Activated CD4-positive, alpha-beta T cell treated with anti-CD3 and anti-CD28 coated beads, Interleukin-2, amount 10 ng/mL, durations not matched to agents 7 days and 5 days (primary cell): Measurements from ENCODE around the gene TRAPPC12. TPM values are rescaled to one million over a fixed set of nuclear protein-coding genes. Genes with fewer than 3 reads are reported as not detected.

ENCODE experiments used
- CTCF ChIA-PET: fragments of 350-600 bp; sonication (Branson Sonifier 250); formaldehyde crosslinking; loops from one replicate; lab custom pipeline; 2021; ENCODE audit warnings: antibody characterized with exemption; lab: Charles Lee
- POLR2A ChIA-PET: fragments of 350-600 bp; sonication (Branson Sonifier 250); formaldehyde crosslinking; loops from one replicate; lab custom pipeline; 2021; ENCODE audit warnings: antibody characterized with exemption; lab: Charles Lee
- DNase-seq: peaks from one replicate; pipeline ENCODE4 v3.0.0-alpha.2; 2020
- H3K27ac Mint-ChIP-seq: one replicate; pipeline ENCODE4 v1.8.0; 2021; ENCODE audit warnings: mild to moderate bottlenecking, moderate library complexity, mixed read lengths
- H3K27me3 Mint-ChIP-seq: one replicate; pipeline ENCODE4 v1.8.0; 2021; ENCODE audit warnings: mixed read lengths
- H3K36me3 Mint-ChIP-seq: one replicate; pipeline ENCODE4 v1.8.0; 2021; ENCODE audit warnings: low read depth, mixed read lengths
- H3K4me1 Mint-ChIP-seq: one replicate; pipeline ENCODE4 v1.8.0; 2021; ENCODE audit warnings: mixed read lengths
- H3K4me3 Mint-ChIP-seq: one replicate; pipeline ENCODE4 v1.8.0; 2021; ENCODE audit warnings: mild to moderate bottlenecking, moderate library complexity, mixed read lengths
- H3K9me3 Mint-ChIP-seq: one replicate; pipeline ENCODE4 v1.8.0; 2021; ENCODE audit warnings: mixed read lengths
- total RNA-seq, 2 experiments: library from RNA; stranded (reverse); gene quantifications; one replicate each; pipeline ENCODE4 v1.2.3, GENCODE V29; 2021

TRAPPC12 gene
- total RNA-seq, 2 experiments from 2014 or later: 84.0 to 88.0 TPM

DNA sequence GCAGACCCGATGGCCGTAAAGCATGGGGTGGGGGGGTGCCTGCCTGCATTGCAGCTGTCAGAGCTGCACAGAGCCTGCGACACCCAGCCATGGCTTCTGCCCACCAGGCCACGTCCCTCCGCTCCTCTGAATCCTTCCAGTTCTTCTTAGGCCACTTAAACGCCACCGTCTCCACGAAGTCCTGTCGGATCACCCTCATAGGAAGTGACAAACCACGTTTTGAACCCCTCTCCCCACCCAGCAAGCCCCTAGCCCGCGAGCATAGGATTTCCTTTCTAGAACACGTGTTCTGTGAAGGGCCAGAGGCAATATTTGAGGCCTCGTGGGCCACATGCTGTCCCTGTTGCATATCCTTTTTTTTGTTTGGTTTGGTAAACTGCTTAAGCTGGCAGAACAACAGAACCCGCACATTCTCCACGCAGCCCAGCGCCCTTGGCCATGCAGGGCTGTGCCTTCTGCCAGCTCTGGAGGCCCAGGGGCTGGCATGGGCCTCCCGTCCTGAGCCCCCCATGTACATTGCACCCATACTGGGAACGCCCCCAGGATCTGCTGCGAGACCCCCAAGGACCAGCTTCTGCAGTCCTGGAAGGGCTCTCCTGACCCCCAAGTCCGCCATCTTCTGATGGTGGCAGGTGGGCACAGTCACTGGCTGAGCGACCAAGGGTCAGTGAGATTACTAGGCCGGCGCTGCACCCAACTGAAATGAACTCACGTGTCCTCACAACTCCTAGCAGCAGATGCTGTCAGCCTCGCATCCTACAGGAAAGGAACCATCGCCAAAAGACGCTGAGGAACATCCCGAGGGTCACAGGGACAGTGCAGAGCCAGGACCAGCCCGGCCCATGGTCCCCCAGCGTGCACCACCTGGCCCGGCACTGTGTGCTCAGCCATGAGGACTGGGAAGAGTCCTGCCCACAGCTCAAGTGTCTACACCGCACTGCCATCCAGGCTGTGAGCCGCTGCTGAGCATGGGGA lies 104.8 kb downstream of the TRAPPC12 start:
- no peak for DNase-seq
- CTCF ChIA-PET: no interaction called here
- POLR2A ChIA-PET: no interaction called here
- Mint-ChIP-seq H3K4me3 (no peak overlapping the region), H3K27me3 (no peaks in the 10 kb centered on the region), H3K27ac (no peak overlapping the region), H3K9me3 (no peaks in the 10 kb centered on the region), H3K36me3 (peaks cover 6% of the 10 kb centered on the region), H3K4me1 (peaks cover 10% of the 10 kb centered on the region)

- H3K27me3 Mint-ChIP-seq: no peaks in the 10 kb centered on the region
- no peak for DNase-seq
- ChIA-PET POLR2A (no interaction called here), CTCF (no interaction called here)
- peaks cover 5% of the 10 kb centered on the region for H3K4me1 Mint-ChIP-seq
- H3K36me3 Mint-ChIP-seq: no peaks in the 10 kb centered on the region
- no peak overlapping the region for H3K4me3 Mint-ChIP-seq
- H3K9me3 Mint-ChIP-seq: no peaks in the 10 kb centered on the region
- H3K27ac Mint-ChIP-seq: no peak overlapping the region
Measured at GRCh38 chr2:3485166-3485565, 105.7 kb downstream of the TRAPPC12 start.

DNA sequence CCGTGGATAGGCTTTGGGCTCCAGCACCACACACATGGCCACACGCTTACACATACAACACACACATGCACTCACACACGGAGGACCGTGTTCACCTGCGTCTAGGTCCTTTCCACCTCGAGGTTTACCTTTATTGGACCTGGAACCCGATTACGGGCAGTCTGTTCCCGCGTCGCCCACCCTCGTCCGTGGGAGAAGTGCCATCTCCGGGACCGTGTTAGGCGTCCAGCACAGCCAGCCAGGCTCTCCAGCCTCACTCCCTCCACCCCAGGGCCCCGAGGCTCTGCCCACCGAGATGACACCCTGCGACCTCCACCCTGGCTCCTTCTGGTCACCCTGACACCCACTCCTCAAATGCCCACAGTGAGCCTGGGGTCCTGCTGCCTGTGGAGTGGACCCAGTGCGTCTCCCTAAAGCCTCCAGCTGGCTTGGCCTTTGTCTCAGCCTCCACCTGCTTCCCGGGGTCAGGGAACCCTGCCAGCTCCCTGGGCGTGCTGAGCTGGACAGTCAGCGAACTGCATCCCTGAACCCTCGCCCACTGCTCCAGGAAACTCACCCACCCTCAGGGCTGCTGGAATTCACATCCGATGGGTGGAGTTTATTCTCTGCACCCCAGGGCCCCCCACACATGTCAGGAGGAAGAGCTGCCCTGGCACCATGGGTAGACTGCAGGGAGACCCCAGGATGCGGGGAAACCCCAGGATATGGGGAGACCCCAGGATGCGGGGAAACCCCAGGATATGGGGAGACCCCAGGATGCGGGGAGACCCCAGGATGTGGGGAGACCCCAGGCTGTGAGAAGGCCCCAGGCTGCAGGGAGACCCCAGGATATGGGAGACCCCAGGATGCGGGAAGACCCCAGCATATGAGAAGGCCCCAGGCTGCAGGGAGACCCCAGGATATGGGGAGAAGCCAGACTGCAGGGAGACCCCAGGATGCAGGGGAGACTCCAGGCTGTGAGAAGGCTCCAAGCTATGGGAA lies 106.8 kb downstream of the TRAPPC12 start:
- ChIA-PET CTCF (no interaction called here), POLR2A (no interaction called here)
- H3K27ac Mint-ChIP-seq: no peak overlapping the region
- H3K9me3 Mint-ChIP-seq: no peaks in the 10 kb centered on the region
- H3K36me3 Mint-ChIP-seq: no peaks in the 10 kb centered on the region
- H3K27me3 Mint-ChIP-seq: no peaks in the 10 kb centered on the region
- DNase-seq: no peak
- no peak overlapping the region for H3K4me3 Mint-ChIP-seq
- H3K4me1 Mint-ChIP-seq: peaks cover 2% of the 10 kb centered on the region

- Mint-ChIP-seq H3K4me1 (peaks cover 2% of the 10 kb centered on the region), H3K36me3 (no peaks in the 10 kb centered on the region), H3K27ac (no peak overlapping the region), H3K9me3 (no peaks in the 10 kb centered on the region), H3K27me3 (no peaks in the 10 kb centered on the region), H3K4me3 (no peak overlapping the region)
- DNase-seq: no peak
- ChIA-PET POLR2A (no interaction called here), CTCF (no interaction called here)
Measured at GRCh38 chr2:3487028-3487425, 107.5 kb downstream of the TRAPPC12 start.

DNA sequence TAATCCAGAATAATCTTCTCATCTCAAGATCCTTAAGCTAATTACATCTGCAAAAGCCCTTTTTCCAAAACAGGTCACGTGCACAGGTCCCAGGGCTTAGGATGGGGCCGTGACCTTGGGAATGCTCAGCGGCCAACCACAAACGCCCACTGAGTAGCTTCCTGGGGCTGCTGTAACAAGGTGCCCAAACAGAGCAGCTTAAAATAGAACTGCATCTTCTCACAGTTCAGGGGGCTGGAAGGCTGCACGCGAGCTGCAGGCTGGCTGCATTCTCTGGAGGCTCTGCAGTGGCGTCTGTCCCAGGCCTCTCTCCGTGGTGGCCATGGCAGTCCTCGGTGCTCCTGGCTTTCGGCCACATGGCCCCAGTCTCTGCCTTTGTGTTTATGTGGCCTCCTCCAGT lies 107.9 kb downstream of the TRAPPC12 start:
- POLR2A ChIA-PET: no interaction called here
- Mint-ChIP-seq H3K36me3 (no peaks in the 10 kb centered on the region), H3K4me3 (no peak overlapping the region), H3K4me1 (peaks cover 2% of the 10 kb centered on the region), H3K27ac (no peak overlapping the region), H3K27me3 (no peaks in the 10 kb centered on the region), H3K9me3 (no peaks in the 10 kb centered on the region)
- DNase-seq: no peak
- CTCF ChIA-PET: no interaction called here

DNA sequence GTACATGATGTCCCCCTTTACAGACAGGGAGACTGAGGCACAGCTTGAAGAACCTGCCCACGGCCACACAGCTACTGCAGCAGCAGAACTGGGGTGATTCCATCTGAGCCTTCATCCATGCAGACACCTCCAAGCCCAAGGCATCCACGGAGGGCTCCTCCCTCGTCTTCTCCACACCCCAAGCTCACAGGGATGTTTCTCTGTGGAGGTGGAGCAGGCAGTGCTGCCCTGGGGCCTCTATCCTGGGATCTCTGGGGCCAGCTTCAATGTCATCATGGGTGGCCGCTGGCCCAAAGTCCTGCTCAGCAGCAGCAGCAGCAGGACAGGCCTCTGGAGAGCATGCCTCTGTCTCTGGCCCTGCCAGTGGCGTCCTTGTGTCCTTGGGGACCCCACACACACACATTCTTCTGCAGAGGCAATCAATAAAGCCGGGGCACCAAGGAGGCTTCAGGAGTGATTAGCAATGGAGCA lies 108.6 kb downstream of the TRAPPC12 start:
- Mint-ChIP-seq H3K27me3 (no peaks in the 10 kb centered on the region), H3K4me3 (no peak overlapping the region), H3K4me1 (peaks cover 2% of the 10 kb centered on the region), H3K36me3 (no peaks in the 10 kb centered on the region), H3K27ac (no peak overlapping the region), H3K9me3 (no peaks in the 10 kb centered on the region)
- ChIA-PET CTCF (no interaction called here), POLR2A (no interaction called here)
- DNase-seq: no peak

DNA sequence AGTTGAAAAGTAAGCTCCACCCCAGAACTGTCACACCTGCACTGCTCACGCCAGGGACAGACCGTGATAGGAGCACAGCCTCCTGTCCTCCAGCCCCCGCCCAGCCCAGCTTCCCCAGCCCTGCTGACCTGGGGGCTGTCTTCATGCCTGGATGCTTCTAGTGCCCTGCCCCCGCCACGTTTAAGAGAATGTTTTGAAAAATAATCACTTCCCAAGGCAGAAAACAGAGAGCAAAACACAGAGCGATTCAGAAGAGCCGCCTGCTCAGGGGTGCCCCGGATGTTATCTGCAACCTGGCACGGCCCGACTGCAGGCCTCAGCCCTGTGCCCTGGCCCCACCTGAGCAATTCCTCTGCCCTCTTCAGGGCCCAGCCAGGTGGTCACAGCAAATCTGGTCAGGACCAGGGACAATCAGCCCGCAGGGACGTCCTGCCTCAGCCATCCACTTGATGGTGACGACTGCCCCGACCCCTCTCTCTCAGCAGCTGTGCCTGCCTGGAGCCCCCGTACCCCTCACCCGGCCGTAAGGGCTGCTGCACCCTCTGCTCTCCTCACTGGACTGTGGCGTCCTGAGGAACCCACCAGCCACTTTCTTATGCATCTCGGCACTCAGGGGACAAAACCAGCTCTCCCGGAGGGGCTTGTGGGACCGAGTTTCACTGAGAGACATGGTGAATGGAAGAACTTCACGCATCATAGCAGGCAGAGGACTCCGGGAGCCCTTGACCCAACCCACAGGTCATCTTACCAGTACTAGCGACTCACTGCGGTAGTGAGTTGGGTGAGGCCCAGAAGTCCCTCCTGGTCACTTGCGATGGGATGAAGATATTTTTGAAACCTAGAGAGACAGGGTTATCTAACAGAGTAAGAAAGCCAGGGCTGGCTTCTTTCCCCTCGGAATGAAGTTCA lies 109.6 kb downstream of the TRAPPC12 start:
- peaks cover 2% of the 10 kb centered on the region for H3K4me1 Mint-ChIP-seq

GRCh38 chr2:3489764-3490115 lies 110.2 kb downstream of the TRAPPC12 start:
- ChIA-PET CTCF (no interaction called here), POLR2A (no interaction called here)
- no peak overlapping the region for H3K27ac Mint-ChIP-seq
- H3K27me3 Mint-ChIP-seq: no peaks in the 10 kb centered on the region
- H3K36me3 Mint-ChIP-seq: no peaks in the 10 kb centered on the region
- no peak overlapping the region for H3K4me3 Mint-ChIP-seq
- no peaks in the 10 kb centered on the region for H3K9me3 Mint-ChIP-seq
- peaks cover 2% of the 10 kb centered on the region for H3K4me1 Mint-ChIP-seq
- DNase-seq: no peak

More for the DNA sequence above, 109.6 kb downstream of the TRAPPC12 start:
- ChIA-PET CTCF (no interaction called here), POLR2A (no interaction called here)
- no peaks in the 10 kb centered on the region for H3K36me3 Mint-ChIP-seq
- H3K4me3 Mint-ChIP-seq: no peak overlapping the region
- no peaks in the 10 kb centered on the region for H3K9me3 Mint-ChIP-seq
- DNase-seq: no peak
- no peaks in the 10 kb centered on the region for H3K27me3 Mint-ChIP-seq
- H3K27ac Mint-ChIP-seq: no peak overlapping the region

- Mint-ChIP-seq H3K36me3 (peaks cover 2% of the 10 kb centered on the region), H3K4me1 (peaks cover 2% of the 10 kb centered on the region), H3K9me3 (no peaks in the 10 kb centered on the region), H3K27ac (no peak overlapping the region), H3K27me3 (no peaks in the 10 kb centered on the region), H3K4me3 (no peak overlapping the region)
- CTCF ChIA-PET: interaction anchor here (0.9 kb wide), 1 partner anchor 15 kb away, joined by 3 read pairs; no protein-coding TSS in a partner anchor
- POLR2A ChIA-PET: no interaction called here
- no peak for DNase-seq
Measured at GRCh38 chr2:3490191-3491170, 111.0 kb downstream of the TRAPPC12 start.

DNA sequence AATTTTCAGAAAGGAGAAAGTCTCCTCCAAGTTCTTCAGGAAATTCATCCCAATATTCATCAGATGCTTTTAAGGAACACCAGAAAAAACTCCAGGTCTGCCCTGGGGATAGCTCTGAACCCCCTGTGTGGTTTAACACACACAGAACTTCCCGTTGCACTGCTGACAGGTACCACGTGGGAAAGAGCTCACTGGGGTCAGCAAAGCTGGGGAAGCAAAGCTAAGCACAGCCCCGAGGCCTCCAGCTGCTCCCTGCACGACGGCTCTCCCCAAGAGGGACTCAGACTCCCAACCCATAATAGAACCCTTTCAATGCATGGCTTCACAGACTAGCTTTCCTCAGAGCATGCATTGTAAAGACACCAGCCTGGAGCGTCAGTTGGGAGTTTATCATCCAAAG lies 111.8 kb downstream of the TRAPPC12 start:
- Mint-ChIP-seq H3K27ac (no peak overlapping the region), H3K27me3 (no peaks in the 10 kb centered on the region), H3K4me3 (no peak overlapping the region), H3K9me3 (no peaks in the 10 kb centered on the region), H3K4me1 (peaks cover 2% of the 10 kb centered on the region), H3K36me3 (peaks cover 2% of the 10 kb centered on the region)
- CTCF ChIA-PET: interaction anchor here (0.9 kb wide), 1 partner anchor 15 kb away, joined by 3 read pairs; no protein-coding TSS in a partner anchor
- DNase-seq: no peak
- POLR2A ChIA-PET: no interaction called here

- ChIA-PET POLR2A (no interaction called here), CTCF (interaction anchor here (0.9 kb wide), 1 partner anchor 14 kb away, joined by 3 read pairs; no protein-coding TSS in a partner anchor)
- Mint-ChIP-seq H3K4me1 (peaks cover 2% of the 10 kb centered on the region), H3K9me3 (no peaks in the 10 kb centered on the region), H3K4me3 (no peak overlapping the region), H3K27me3 (no peaks in the 10 kb centered on the region), H3K36me3 (peaks cover 2% of the 10 kb centered on the region), H3K27ac (no peak overlapping the region)
- no peak for DNase-seq
Measured at GRCh38 chr2:3491716-3492474, 112.4 kb downstream of the TRAPPC12 start.
